ENCODE results near the gene MTHFD2L. TPM values are rescaled to one million over a fixed set of nuclear protein-coding genes. Genes with fewer than 3 reads are reported as not detected.

Gene MTHFD2L
- total and polyA plus RNA-seq, 10 donors = 7.8 to 19.7 (median 13.3) TPM

DNA sequence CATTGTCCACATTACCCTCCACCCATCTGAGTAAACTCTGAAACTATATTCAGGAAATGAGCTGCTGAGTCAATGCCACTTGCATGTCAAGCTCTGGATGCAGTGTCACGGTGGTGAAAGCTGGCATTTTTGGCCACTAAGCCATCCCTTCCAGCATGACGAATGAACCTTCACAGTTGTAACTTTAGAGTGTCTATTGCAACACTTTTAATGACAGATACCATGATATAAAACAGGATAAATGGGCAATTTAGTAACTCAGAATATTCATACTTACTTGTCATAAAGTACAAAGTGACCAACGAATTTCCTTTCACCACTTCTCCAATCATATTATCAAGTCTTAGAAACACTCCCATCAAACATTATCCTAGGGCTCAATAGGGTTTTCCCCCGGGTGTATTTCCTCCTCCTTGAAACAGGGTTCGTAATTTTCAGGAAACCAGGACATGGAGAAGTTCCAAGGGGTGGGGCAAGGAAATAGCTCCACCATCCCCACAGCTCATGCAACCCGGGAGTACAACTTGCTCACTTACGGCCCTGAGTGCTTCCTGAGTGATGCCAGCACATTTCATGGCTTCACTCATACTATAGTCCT is 73.1 kb downstream of the MTHFD2L start:
- TF ChIP-seq, protein P1, sequence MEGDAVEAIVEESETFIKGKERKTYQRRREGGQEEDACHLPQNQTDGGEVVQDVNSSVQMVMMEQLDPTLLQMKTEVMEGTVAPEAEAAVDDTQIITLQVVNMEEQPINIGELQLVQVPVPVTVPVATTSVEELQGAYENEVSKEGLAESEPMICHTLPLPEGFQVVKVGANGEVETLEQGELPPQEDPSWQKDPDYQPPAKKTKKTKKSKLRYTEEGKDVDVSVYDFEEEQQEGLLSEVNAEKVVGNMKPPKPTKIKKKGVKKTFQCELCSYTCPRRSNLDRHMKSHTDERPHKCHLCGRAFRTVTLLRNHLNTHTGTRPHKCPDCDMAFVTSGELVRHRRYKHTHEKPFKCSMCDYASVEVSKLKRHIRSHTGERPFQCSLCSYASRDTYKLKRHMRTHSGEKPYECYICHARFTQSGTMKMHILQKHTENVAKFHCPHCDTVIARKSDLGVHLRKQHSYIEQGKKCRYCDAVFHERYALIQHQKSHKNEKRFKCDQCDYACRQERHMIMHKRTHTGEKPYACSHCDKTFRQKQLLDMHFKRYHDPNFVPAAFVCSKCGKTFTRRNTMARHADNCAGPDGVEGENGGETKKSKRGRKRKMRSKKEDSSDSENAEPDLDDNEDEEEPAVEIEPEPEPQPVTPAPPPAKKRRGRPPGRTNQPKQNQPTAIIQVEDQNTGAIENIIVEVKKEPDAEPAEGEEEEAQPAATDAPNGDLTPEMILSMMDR (IDR thresholded peaks at IDR 0.05 in 8 of 11, conservative IDR thresholded peaks at IDR 0.05 in 3 of 11) = no peak
- no peak for TF ChIP-seq POLR2AphosphoS5 (IDR thresholded peaks at IDR 0.05)
- no peak for TF ChIP-seq POLR2A (IDR thresholded peaks at IDR 0.05)
- Histone ChIP-seq H3K4me1 (peaks cover 0 to 18% (median 2%) of the 10 kb centered on the region in 6 donors), H3K27ac (peak overlapping the region; percentile 25 to 74 (median 58)), H3K9me3 (no peaks in the 10 kb centered on the region), H3K36me3 (peaks cover 0 to 2% (median 0%) of the 10 kb centered on the region in 6 donors), H3K4me3 (no peak overlapping the region), H3K27me3 (replicated peaks in 1 of 7) (no peaks in the 10 kb centered on the region)
- WGBS, 5 donors = 12 to 35% (median 18%) methylated on average over 7 of the region's 7 CpGs
- intact Hi-C loops (cut with DNase I; ENCODE audit: low total_unique reads) = no loop called here
- no peak for DNase-seq

DNA sequence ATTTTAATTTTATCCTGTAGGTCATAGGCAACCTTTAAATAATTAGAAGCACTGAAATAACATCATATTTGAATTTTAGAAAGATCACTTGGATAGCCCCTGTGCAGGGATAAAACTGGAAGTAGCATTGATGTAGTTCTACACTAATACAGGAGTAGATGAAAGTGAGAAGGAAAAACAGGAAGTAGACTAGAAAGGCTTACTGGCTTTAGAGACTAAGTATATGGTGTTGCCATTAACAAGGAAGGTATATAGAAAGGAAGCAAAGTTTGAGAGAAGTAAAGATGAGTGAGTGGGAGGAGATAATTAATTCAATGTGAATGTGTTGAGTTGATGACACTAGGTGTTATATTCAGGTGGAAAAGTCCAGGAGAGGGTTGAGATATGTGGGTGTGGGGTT is 77.2 kb downstream of the MTHFD2L start:
- H3K4me3 ChIP-seq = no peak overlapping the region
- intact Hi-C loops (cut with DNase I; ENCODE audit: low total_unique reads) = no loop called here
- H3K27ac ChIP-seq = no peak overlapping the region
- H3K9me3 ChIP-seq = no peaks in the 10 kb centered on the region
- no peaks in the 10 kb centered on the region for H3K36me3 ChIP-seq
- no peak for DNase-seq
- H3K4me1 ChIP-seq = peaks cover 0 to 17% (median 2%) of the 10 kb centered on the region in 6 donors
- no peaks in the 10 kb centered on the region for H3K27me3 ChIP-seq (replicated peaks in 1 of 7)
- TF ChIP-seq POLR2AphosphoS5 (IDR thresholded peaks at IDR 0.05) (no peak), POLR2A (IDR thresholded peaks at IDR 0.05) (no peak)
- TF ChIP-seq, protein P1 (IDR thresholded peaks at IDR 0.05 in 8 of 11, conservative IDR thresholded peaks at IDR 0.05 in 3 of 11) = no peak

DNA sequence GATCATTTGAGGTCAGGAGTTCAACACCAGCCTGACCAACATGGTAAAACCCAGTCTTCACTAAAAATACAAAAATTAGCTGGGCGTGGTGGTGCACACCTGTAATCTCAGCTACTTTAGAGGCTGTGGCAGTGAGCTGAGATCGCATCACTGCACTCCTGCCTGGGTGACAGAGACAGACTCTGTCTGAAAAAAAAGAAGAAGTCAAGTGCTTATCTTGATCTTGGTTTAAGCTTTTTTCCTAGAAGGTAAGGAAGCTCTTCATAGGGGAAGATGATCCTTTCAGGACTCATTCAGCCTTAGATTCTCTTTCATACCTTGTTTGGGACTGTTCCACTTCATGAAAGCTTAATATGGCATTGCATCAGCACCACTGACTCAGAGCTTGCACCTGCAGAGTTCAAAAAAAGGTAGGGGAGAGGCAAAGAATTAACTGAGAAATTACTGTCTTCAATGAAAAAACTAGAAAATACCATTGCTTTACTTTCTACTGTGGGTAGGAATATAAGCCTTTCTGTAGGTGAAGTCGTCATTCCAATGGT is 79.6 kb downstream of the MTHFD2L start:
- no peak for DNase-seq
- 73 to 92% (median 78%) methylated on average over 3 of the region's 3 CpGs for WGBS, 5 donors
- no peak overlapping the region for H3K4me3 ChIP-seq
- intact Hi-C loops (cut with DNase I; ENCODE audit: low total_unique reads) = no loop called here
- H3K9me3 ChIP-seq = no peaks in the 10 kb centered on the region
- H3K4me1 ChIP-seq = no peaks in the 10 kb centered on the region
- no peaks in the 10 kb centered on the region for H3K27me3 ChIP-seq (replicated peaks in 1 of 7)
- no peaks in the 10 kb centered on the region for H3K36me3 ChIP-seq
- TF ChIP-seq POLR2AphosphoS5 (IDR thresholded peaks at IDR 0.05) (no peak), POLR2A (IDR thresholded peaks at IDR 0.05) (no peak)
- TF ChIP-seq, protein P1 (IDR thresholded peaks at IDR 0.05 in 8 of 11, conservative IDR thresholded peaks at IDR 0.05 in 3 of 11) = no peak
- H3K27ac ChIP-seq = no peak overlapping the region

DNA sequence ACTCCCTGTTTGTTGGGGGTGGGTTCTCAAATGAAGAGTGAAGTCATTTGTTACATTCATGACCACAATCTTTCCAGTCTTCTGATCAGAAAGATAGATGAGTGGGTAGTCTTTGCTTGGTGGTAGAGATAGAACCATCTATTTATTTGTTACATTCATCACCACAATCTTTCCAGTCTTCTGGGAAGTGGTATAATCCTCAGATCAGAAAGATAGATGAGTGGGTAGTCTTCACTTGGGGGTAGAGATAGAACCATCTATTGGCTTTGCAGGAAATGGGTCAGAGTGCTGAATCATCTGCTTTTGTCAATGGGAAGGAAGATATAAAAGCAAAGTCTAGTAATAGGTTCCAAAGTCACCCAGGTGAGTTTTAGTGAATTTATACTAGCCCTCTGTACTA is 86.1 kb downstream of the MTHFD2L start:
- Histone ChIP-seq H3K4me3 (no peak overlapping the region), H3K27me3 (replicated peaks in 1 of 7) (no peaks in the 10 kb centered on the region), H3K9me3 (peaks cover 0 to 7% (median 0%) of the 10 kb centered on the region in 8 donors), H3K36me3 (no peaks in the 10 kb centered on the region), H3K27ac (no peak overlapping the region), H3K4me1 (no peaks in the 10 kb centered on the region)
- intact Hi-C loops (cut with DNase I; ENCODE audit: low total_unique reads) = no loop called here
- no peak for DNase-seq
- TF ChIP-seq, protein P1 (IDR thresholded peaks at IDR 0.05 in 8 of 11, conservative IDR thresholded peaks at IDR 0.05 in 3 of 11) = no peak
- TF ChIP-seq POLR2A (IDR thresholded peaks at IDR 0.05) (no peak), POLR2AphosphoS5 (IDR thresholded peaks at IDR 0.05) (no peak)

All from spleen (tissue), 11 donors.